NT2/D1 (cell line): ENCODE data around the gene ARL6IP4.

ENCODE experiments used
- SUZ12 ChIP-seq: IDR thresholded peaks from 2 replicates; pipeline ENCODE4 v1.6.1; 2011; ENCODE audit not compliant: insufficient read length, insufficient read depth; ENCODE audit errors: extremely low read depth
- YY1 ChIP-seq: IDR thresholded peaks from 2 replicates; pipeline ENCODE4 v1.6.1; 2011; ENCODE audit not compliant: insufficient read length, insufficient read depth

DNA sequence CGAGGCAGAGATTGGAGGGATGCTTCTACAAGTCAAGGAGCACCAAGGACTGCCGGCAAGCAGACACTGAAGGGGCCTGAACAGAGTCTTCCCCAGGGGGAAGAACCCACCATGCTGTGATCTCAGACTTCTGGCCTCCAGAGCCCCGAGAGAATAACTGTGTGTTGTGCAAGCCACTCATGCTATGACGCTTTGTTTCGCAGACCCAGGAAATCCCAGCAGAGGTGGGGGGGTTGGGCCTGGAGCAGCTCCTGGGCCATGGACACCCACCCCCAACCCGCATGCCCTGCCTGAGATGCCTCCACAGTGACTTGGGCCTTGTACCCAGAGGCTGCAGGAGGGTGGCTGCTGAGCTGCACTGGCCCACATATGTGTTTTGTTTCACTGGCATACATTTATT lies 31.2 kb downstream of the ARL6IP4 start:
- TF ChIP-seq SUZ12, result no peak
- TF ChIP-seq YY1, result no peak
